DOHH2 (cell line): ENCODE data around the gene GALNT9.

ENCODE experiments used
- H3F3A ChIP-seq: fragments of 200-600 bp; sonication (generic), shearing (Covaris generic); 2 replicates; pipeline ENCODE4 v1.6.0; 2016; ENCODE audit warnings: antibody characterized with exemption, mild to moderate bottlenecking; ENCODE audit not compliant: control insufficient read depth, insufficient read depth
- H3K27ac ChIP-seq: fragments of 200-600 bp; sonication (generic); 2 replicates; pipeline ENCODE4 v1.5.1; 2014; ENCODE audit warnings: low read depth, mild to moderate bottlenecking, low read length, moderate library complexity
- H3K27me3 ChIP-seq: fragments of 200-600 bp; sonication (generic); 2 replicates; pipeline ENCODE4 v1.6.1; 2014; ENCODE audit warnings: mild to moderate bottlenecking, low read length, mixed read lengths; ENCODE audit not compliant: control insufficient read depth
- H3K36me3 ChIP-seq: fragments of 200-600 bp; sonication (generic); 2 replicates; pipeline ENCODE4 v1.6.1; 2014; ENCODE audit warnings: mild to moderate bottlenecking, low read length, moderate library complexity, mixed read lengths; ENCODE audit not compliant: control insufficient read depth
- H3K4me1 ChIP-seq: fragments of 200-600 bp; sonication (generic); 2 replicates; pipeline ENCODE4 v1.6.1; 2014; ENCODE audit warnings: mild to moderate bottlenecking, low read length, mixed read lengths; ENCODE audit not compliant: control insufficient read depth
- H3K4me2 ChIP-seq: fragments of 200-600 bp; sonication (generic); 2 replicates; pipeline ENCODE4 v1.6.0; 2014; ENCODE audit warnings: mild to moderate bottlenecking, low read length, moderate library complexity
- H3K4me3 ChIP-seq: fragments of 200-600 bp; sonication (generic); 2 replicates; pipeline ENCODE4 v1.5.1; 2014; ENCODE audit warnings: mild to moderate bottlenecking, low read length, mixed read lengths
- H3K79me2 ChIP-seq: fragments of 200-600 bp; sonication (generic); 2 replicates; pipeline ENCODE4 v1.6.1; 2014; ENCODE audit warnings: mild to moderate bottlenecking, low read length, mixed read lengths; ENCODE audit not compliant: control insufficient read depth
- H3K9me2 ChIP-seq: fragments of 200-600 bp; sonication (generic); replicated peaks from 2 replicates; pipeline ENCODE4 v1.6.1; 2014; ENCODE audit warnings: mild to moderate bottlenecking, low read length, mixed read lengths; ENCODE audit not compliant: control insufficient read depth
- H3K9me3 ChIP-seq: fragments of 200-600 bp; sonication (generic); 2 replicates; pipeline ENCODE4 v1.6.1; 2014; ENCODE audit warnings: antibody characterized with exemption, low read length, mixed read lengths; ENCODE audit not compliant: control insufficient read depth, insufficient read depth
- H4K20me1 ChIP-seq: fragments of 200-600 bp; sonication (generic); 2 replicates; pipeline ENCODE4 v1.6.0; 2014; ENCODE audit warnings: low read depth, mild to moderate bottlenecking, antibody characterized with exemption, low read length, moderate library complexity; ENCODE audit not compliant: control insufficient read depth, insufficient read depth
- EZH2phosphoT487 ChIP-seq: fragments of 200-600 bp; sonication (generic); IDR thresholded peaks from 2 replicates; pipeline ENCODE4 v1.6.1; 2017; ENCODE audit warnings: borderline replicate concordance, mild to moderate bottlenecking, antibody characterized with exemption, low read length, moderate library complexity, mixed read lengths
- TF ChIP-seq, protein P1 (sequence below): fragments of 200-600 bp; sonication (generic); IDR thresholded peaks from one replicate; pipeline ENCODE4 v1.5.1; 2014; ENCODE audit warnings: antibody characterized with exemption, mild to moderate bottlenecking, low read depth, low read length; ENCODE audit not compliant: poor library complexity, severe bottlenecking

Gene GALNT9

DNA sequence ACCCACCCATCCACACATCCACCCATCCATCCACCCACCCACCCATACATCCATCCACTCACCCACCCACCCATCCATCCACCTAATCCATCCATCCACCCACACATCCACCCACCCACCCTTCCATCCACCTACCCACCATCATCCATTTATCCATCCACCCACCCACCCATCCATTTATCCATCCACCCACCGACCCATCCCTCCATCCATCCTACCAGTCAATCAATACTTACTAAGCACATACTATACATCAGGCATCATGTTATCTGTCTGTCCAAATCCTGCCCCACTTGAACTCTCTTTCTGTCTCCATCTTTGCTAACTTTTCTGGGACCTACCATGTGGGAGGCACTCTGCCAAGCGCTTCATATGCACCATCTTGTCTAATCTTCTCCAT, 15.4 kb downstream of the GALNT9 start:
- TF ChIP-seq EZH2phosphoT487 = no peak
- TF ChIP-seq, protein P1, sequence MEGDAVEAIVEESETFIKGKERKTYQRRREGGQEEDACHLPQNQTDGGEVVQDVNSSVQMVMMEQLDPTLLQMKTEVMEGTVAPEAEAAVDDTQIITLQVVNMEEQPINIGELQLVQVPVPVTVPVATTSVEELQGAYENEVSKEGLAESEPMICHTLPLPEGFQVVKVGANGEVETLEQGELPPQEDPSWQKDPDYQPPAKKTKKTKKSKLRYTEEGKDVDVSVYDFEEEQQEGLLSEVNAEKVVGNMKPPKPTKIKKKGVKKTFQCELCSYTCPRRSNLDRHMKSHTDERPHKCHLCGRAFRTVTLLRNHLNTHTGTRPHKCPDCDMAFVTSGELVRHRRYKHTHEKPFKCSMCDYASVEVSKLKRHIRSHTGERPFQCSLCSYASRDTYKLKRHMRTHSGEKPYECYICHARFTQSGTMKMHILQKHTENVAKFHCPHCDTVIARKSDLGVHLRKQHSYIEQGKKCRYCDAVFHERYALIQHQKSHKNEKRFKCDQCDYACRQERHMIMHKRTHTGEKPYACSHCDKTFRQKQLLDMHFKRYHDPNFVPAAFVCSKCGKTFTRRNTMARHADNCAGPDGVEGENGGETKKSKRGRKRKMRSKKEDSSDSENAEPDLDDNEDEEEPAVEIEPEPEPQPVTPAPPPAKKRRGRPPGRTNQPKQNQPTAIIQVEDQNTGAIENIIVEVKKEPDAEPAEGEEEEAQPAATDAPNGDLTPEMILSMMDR = no peak
- H3K9me3 ChIP-seq = peaks cover 4% of the 10 kb centered on the region; the same call in 1 of the 2 replicates
- H3K4me1 ChIP-seq = no peaks in the 10 kb centered on the region
- no peaks in the 10 kb centered on the region for H3K9me2 ChIP-seq
- no peaks in the 10 kb centered on the region for H3K27me3 ChIP-seq
- H3K79me2 ChIP-seq = no peaks in the 10 kb centered on the region
- no peak overlapping the region for H3K4me3 ChIP-seq
- no peaks in the 10 kb centered on the region for H3K36me3 ChIP-seq
- H3K4me2 ChIP-seq = no peak overlapping the region
- no peak overlapping the region for H3K27ac ChIP-seq
- no peaks in the 10 kb centered on the region for H3F3A ChIP-seq
- H4K20me1 ChIP-seq = no peaks in the 10 kb centered on the region

GRCh38 chr12:132313182-132313581, 16.2 kb downstream of the GALNT9 start:
- H3K27me3 ChIP-seq = no peaks in the 10 kb centered on the region
- H3K27ac ChIP-seq = no peak overlapping the region
- H4K20me1 ChIP-seq = no peaks in the 10 kb centered on the region
- no peak overlapping the region for H3K4me3 ChIP-seq
- H3K36me3 ChIP-seq = no peaks in the 10 kb centered on the region
- H3K4me1 ChIP-seq = no peaks in the 10 kb centered on the region
- no peaks in the 10 kb centered on the region for H3K9me2 ChIP-seq
- no peak for TF ChIP-seq EZH2phosphoT487
- TF ChIP-seq, protein P1 = no peak
- H3K9me3 ChIP-seq = peaks cover 4% of the 10 kb centered on the region; the same call in 1 of the 2 replicates
- no peak overlapping the region for H3K4me2 ChIP-seq
- H3F3A ChIP-seq = no peaks in the 10 kb centered on the region
- H3K79me2 ChIP-seq = no peaks in the 10 kb centered on the region

DNA sequence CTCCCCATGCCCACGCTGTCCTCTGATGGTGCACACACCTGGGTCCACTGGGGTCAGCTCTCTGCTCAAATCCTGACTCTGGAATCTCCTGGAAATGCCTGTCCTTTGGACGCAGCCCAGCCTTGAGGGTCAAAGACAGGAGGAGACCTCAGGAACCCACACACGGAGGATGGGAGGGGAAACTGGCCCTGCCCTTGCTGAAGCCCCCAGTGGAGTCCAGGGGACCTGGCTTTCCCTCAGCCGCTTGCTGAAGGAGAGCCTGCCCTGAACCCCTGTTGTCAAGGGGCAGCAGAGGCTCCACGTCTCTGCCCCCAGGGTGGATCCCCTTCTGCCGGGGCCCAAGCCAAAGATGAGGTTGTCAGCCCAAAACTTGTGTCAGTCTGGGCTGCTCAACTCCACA, 16.9 kb downstream of the GALNT9 start:
- no peaks in the 10 kb centered on the region for H3K79me2 ChIP-seq
- H3K9me2 ChIP-seq = no peaks in the 10 kb centered on the region
- no peaks in the 10 kb centered on the region for H4K20me1 ChIP-seq
- no peaks in the 10 kb centered on the region for H3K4me1 ChIP-seq
- H3K36me3 ChIP-seq = no peaks in the 10 kb centered on the region
- peaks cover 4% of the 10 kb centered on the region; the same call in 1 of the 2 replicates for H3K9me3 ChIP-seq
- H3K4me2 ChIP-seq = no peak overlapping the region
- H3K27me3 ChIP-seq = no peaks in the 10 kb centered on the region
- no peak overlapping the region for H3K4me3 ChIP-seq
- H3K27ac ChIP-seq = no peak overlapping the region
- H3F3A ChIP-seq = no peaks in the 10 kb centered on the region
- no peak for TF ChIP-seq EZH2phosphoT487
- TF ChIP-seq, protein P1 = no peak
